ENCODE measurements around the gene TMEM59.
A peak's percentile ranks its signal among the peaks of the same experiment; 100 is the strongest.
"Not testable (repeated sequence)": the region's sequence is repeated elsewhere in the genome, so short reads cannot be mapped to it uniquely, and the experiment has no call there.

Gene TMEM59

DNA sequence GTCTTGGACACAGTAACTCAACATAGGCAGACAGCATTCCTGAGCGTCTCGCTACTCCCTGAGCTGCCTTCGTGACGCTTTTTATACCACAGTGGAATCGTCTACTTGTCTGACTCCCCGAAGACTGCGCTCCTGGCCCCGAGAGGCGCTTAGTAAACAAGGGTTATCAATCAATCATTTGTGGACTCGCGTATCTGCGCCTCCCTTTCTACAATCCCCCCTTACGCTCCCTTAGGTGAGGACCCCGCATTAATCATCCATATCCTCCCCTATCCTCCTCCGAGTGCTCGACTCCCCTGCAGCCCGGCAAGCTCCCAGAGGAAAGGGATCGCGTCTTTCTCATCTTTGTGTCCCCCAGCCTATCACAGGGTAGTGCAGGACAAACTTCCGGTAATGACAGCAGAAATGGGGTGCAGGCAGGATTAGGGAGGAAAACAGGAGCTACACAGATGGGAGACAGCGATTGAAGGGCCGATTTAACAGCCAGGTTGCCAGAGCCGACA, 522 bp downstream of the TMEM59 start:
- DNase-seq = peak; percentile 0

DNA sequence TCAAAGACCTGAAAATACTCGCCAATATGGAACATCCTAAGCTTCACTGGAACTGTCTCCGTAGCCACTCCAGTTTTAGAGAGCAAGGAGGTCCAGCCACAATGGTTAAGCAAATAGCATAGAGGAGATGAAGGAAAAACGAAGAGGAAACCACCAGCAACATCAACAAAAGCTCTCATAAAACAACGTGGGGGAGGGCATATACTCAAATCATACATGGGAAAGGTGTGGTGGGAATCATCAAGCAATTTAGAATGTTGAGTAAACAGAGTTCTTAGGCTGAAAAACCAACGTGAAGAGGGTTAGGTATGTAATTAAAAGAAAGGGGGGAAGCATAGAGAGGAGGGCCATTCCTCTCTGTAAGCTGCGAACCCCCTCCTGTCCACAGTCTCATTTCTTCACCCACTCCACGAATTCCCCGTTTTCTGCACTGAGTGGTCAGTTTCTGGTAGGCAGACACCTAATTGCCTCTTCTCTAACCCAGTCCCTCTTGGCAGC, 1.0 kb downstream of the TMEM59 start:
- DNase-seq = no peak

DNA sequence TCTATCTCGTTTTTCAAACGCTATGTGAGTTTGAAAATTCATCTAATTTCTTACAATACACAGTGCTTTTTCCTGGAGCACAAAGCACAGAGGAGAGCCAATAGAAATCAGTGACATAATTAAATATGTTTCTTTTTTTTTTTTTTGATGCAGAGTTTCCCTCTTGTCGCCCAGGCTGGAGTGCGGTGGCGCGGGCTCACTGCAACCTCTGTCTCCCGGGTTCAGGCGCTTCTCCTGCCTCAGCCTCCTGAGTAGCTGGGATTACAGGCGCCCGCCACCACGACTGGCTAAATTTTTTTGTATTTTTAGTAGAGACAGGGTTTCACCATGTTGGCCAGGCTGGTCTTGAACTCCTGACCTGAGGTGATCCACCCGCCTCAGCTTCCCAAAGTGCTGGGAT, 2.6 kb downstream of the TMEM59 start:
- DNase-seq = not testable (repeated sequence)

DNA sequence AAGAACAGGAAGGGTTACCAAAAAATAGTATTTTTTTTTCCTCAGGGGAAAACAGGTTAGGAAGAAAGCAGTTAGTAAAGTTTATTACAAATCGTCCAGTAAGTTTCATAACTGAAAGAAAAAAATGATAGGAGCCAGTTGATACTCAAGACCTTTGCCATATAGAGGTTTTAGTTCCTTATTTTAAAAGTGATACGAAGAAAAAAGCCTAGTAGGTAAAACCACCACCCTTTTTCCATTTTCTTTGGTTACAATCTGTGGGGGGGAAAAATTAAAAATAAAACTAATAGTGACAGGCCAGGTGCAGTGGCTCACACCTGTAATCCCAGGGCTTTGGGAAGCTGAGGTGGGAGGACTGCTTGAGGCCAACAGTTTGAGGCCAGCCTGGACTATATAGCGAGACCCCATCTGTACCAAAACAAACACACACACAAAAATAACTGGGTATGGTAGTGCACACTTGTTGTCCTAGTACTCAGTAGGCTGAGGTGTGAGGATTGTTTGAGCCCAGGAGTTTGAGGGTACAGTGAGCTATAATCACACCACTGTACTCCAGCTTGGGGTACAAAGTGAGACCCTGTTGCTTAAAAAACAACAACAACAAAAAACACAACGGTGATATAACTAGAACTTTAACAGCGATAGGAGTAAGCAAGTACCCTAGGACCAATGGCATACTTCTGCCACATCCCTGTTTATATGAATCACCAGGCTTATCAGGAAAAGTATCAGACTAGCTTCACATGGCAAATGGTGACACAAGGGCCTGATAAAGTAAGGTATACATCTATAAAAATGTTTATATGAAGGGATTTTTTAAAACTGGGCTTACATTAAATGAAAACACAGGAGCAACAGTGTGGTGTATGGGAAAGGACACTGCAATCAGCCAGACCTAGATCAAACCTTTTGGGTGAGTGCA, 5.4 kb downstream of the TMEM59 start:
- no peak for DNase-seq

DNA sequence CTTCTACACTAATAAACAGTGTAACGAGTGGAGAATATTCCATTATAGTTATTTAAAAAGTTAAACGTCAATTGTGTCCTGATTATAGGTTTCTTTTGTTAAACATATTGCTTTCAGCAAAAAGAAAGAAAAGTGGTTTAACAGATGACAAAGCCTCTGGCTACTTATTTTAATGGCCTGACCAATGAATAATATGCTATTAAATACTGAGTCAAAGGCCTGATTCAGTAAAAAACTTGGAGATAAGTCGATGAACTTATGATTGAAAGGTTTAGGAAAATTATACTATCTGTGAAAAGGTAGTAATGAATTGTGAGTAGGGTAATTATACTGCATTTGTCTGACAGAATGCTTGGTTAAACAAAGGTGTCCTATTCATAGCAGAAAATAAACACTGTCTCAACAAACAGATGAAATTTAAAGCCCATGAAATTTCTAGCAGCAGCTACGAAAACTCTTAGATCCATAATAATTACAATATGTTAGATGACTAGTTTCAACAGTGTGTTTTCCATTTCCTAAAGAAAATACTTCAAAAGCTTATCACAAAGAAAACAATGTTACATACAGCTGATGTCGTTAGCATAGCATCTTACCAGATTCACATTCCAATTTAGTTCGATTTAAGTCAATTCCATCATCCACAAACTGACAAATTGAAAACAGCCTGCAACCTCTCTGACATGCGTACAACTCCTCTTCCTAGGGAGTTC, 6.2 kb downstream of the TMEM59 start:
- no peak for DNase-seq

DNA sequence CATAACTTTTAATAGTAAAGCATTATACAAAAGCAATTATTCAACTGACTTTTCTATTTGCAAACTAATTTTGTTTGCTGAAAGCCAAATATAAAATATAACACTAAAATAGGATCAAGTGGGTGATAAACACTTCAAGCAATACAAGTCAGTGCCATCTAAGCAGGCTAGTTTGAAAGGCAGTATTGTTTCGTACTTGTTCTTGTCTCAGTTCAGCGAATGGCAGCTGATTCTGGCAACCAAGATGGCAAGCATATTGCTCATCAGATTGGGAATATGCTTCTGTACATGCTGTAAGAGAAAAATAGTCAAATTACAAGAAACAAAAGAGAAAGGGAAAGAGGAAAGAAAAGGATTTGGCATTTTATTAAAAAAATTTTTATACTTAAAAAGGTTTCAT, 7.5 kb downstream of the TMEM59 start:
- no peak for DNase-seq

DNA sequence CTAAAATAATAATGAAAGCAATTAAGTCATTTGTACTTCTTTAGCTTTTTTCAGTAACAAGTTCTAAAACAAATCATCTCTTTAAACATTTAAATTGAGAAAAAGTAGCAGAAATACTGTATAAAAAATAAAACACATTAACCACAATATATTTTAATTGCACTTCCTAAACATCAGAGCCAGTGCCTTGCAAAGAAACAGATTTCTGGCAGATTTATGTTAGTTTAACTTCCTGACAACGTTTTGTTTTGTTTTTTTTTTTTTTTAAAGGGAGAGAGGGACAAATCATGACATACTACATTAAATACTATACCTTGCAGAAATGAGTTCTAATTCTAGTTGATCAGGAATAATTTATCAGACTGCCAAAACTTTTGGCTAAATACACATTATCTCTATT, 11.2 kb downstream of the TMEM59 start:
- DNase-seq = no peak

DNA sequence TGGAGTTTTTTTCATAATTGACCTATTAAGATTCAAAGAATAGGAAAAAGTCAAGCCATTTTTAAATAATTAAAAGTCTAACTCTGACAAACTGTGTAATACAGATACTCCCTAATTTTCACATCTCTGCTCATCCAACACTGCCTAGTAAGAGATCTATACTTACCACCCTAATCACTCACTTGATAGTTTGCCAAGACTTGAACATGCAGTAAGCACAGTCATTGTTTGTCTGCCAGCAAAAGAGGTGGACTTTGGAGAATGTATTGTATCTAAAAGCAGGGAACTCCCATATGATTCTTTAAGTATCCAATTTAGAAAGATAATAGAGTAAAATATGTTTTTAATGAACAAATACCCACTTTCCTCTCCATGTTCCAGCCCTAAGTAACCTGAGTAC, 15.5 kb downstream of the TMEM59 start:
- no peak for DNase-seq

DNA sequence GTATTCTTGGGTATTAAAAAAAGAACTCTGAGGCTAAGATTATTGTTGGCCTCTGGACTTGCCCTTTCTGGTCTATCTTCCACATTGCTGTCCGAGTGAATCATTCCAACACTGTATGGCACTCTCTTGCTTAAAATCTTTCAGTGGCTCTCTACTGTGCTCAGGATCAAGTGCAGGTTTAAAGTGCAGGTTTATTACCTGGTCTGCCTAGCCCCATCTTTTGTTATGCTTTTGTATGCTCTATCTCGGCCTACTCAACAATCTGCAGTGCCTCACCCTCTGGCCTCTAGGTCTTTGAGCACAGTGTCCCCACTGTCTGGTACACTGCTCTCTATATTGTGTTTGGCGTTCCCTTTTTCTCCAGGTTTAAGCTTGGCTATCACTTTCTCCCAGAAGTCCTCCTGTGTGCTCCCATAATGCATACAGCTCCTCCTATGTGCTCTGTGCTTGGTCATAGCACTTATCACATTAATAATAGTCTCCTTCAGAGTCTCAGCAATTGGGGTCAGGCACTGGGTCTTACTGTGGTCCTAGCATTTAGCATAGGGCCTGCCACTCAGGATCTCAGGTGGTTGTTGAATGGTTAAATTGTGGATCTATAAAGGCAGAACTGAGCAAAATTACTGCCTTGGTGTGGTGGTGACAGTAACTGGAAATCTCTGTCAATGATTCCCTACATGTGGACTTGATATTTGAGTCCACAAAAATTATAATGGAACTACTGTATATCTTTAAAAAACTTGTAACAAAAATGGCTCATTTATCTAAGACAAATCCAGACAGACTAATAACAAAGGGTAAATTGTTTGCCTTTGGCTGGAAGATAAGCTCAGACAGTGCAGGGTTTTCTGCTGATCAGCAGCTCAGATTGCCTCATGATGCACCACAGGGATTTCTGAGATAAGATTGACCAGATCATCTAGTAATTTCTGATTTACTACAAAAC, 24.4 kb downstream of the TMEM59 start:
- DNase-seq = no peak

DNA sequence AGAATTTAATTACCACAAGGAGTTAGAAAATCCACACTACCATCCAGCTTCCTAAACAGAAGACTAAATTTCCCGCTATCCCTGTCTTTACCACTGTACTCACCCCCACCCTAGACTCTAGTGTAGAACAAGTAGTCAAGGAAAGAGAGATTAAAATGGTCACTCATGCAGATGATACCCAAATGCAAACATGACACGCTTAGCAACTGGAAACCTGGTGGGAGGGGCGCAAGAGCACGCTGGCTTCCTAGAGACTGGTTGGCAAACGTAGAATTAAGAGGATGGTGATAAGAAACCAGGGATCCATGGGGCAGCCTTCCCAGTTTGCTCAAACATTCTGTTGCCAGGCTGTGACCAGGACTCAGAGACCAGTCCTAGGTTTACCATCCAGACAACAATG, 25.2 kb downstream of the TMEM59 start:
- DNase-seq = no peak

DNA sequence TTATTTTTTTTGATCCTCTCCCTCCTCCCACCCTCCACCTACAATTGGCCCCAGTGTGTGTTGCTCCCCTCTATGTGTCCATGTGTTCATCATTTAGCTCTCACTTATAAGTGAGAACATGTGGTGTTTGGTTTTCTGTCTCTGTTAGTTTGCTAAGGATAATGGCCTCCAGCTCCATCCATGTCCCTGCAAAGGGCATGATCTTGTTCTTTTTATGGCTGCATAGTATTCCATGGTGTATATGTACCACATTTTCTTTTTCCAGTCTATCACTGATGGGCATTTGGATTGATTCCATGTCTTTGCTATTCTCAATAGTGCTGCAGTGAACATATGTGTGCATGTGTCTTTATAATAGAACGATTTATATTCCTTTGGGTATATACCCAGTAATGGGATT, 28.2 kb downstream of the TMEM59 start:
- DNase-seq = not testable (repeated sequence)

DNA sequence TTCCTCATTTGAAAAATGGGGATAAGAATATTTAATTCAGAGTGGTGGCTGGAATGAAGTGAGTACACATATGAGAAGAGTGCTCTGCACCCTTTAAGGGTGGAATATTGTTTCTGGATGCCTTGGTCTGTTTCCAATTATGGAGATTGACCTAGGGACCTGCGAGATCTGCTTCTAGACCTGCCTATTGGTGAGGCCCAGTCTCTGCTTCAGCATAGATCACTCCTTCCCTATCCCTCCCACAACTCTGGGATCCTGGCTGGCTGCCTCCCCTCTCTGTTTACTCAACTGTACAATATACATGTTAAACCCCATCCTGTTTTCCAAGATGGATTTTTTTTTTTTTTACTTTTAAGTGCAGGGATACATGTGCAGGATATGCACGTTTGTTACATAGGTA, 28.6 kb downstream of the TMEM59 start:
- DNase-seq = no peak

DNA sequence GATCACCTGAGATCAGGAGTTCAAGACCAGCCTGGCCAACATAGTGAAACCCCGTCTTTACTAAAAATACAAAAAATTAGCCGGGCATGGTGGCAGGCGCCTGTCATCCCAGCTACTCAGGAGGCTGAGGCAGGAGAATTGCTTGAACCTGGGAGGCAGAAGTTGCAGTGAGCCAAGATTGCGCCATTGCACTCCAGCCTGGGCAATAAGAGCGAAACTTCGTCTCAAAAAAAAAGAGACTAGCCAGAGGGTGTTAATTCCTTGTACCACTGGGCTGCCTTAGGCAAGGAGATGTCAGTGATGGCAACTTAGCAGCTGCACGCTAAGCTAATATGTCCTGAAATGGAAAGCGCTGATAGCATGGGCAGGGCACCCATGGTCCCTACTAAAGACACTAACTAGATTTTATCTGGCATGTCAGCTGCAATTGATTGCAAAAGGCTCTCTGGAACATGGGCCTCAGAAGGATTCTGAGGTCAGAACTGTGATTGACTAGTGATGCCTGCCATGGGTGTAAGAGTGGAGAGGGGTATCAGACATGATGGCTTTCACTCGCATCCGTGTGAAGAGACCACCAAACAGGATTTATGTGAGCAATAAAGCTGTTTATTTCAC, 33.3 kb downstream of the TMEM59 start:
- DNase-seq = not testable (repeated sequence)

DNA sequence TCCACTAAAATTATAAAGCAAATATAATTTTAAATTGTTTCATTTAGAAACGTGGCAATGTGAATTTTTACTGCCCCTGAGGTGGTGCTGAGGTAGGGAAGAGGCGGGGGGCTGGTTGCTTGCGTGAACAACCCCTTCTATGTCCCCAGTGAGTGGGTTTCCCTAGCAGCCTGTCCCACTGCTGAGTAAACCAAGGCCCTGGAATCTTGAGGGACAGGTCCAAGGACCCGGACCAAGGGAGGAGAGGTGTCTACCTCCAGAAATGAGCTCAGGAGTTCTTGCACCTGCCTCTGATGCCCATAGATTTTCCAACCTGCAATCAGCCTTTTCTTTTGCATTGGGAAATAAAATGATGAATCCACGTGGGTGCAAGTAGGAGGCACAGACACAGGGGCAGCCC, 34.4 kb downstream of the TMEM59 start:
- no peak for DNase-seq

DNA sequence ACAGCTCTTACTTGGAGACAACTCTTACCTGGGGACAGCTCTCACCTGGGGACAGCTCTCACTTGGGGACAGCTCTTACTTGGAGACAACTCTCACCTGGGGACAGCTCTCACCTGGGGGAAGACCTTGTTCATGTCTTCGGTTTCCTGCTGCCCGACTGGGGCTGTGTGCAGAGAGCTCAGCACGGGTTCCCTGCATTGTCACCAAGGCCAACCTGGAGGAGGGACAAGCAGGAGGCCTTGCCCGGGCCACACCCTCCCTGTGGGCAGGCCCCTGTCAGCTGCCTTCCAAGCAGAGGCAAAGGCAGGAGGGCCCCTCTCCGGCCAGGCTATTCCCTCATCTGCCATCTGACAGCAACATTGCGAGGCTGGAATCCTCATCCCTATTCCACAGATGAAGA, 35.0 kb downstream of the TMEM59 start, which contains the start of gene LDLRAD1:
TSS of gene LDLRAD1 (minus strand) at position 208 of the 400 bp plus-strand sequence. CDS start at position 134, 74 bp downstream.
- no peak for DNase-seq

DNA sequence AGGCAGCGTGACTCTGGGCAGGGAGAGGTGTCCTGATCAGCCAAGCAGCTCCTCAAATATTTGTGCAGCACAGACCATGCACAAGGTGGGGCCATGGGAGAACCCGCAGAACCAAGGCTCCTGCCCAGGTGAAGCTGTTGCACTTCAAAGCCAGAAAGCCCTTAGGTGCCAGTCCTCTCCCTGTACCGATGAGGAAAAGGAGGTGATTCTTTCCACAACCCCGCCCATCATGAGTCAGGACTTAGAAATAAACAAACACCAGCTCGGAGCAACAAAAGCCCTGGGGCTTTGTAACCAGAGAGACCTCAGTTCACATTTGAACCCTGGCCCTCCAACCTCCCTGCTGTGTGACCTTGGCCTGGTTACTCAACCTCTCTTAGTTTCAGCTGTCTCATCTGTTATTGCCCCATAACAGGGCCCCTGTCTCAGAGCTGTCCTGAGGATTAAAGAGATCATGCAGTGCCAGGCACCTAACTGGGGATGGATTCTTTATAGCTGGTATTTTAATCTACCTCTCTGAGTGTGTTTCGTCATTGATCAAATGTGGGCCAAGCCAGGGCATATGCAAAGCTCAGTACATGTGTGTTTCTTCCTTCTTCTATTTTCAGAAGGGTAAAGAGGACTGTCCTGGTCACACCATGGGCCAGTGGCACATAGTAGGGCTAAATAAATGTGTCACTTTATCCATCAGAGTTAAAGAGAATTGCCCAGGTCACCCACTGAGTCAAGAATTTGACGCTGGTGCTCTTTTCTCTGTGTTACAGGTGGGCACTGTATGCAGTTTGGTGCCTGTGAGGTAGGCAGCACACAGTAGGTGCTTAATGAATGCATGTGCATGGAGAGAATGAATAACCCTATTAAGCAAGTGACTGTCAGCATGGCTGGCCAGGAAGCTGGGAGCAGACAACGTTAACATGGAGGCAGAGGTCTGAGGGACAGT, 36.4 kb downstream of the TMEM59 start:
- DNase-seq = no peak

DNA sequence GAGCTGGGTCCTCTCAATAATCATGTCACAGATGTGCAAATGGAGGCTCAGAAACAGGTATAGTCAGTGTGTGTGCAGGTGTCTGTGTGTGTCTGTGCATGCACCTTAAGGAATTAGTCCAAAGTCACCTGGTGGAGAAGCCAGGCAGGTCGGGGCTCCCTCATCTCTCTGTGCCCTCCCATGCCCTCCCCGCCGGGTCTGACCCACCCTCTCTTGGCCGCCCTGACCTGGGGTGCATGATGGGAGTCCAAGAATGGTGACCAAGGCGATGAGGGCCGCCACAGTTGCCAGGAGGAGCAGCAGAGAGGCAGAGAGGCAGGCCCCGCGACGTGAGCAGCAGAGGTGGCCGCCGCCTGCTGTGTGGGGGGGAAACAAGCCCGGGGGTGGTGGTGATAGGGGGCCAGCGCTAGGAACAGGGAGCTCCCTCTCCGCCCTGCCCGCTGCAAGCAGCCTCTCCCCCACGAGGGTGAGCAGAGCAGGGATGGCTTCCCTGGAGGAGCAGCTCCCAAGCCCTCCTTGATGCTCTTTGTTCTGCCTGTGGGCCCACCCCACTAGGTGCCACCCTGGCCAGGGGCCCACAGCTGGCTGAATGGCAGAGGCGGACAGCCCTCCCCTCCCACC, 38.9 kb downstream of the TMEM59 start:
- DNase-seq = no peak

DNA sequence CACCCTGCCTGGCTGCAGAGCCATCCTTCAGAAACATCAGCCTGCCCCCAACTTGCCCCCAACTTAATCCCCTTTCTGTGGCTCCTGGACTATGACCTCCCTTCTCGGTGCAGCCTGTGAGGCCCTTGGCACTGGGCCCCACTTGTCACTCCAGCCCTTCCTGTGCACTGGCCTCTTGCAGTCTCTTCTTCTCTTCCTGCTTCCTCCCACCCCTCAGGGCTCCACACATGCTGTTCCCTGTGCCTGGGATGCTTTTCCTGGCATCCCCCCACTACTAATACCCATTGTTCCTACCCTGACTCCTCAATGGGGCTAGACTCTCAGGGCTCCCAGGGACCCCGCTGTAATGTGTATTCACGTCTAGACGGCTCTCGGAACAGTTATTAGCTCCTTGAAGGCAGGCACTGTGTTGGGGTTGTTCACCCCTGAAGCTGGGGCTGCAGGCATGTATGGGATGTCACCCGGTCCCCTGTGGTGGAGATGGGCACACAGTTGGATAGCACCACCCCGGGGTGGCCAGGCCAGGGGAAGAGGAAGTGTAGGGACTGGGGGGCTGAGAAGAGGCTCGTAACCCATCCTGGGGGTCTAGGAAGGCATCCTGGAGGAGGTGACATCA, 39.5 kb downstream of the TMEM59 start:
- DNase-seq = no peak

DNA sequence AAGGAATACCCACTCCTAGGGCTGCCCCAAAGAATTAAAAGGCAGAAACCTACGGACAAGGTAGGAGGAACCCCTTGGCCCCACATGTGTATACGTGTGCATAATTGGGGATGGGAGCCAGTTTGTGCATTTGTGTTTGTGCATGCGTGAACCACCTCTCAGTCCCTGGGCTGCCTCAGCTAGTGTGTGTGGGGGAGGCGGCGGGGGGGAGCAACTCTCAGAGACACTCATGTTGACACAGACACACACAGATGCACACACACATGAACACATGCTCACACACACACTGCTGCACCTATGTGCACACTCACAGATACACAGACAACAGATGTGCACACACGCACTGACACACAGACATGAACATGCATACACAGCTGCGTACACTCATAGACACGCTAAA, 40.1 kb downstream of the TMEM59 start:
- DNase-seq = no peak

DNA sequence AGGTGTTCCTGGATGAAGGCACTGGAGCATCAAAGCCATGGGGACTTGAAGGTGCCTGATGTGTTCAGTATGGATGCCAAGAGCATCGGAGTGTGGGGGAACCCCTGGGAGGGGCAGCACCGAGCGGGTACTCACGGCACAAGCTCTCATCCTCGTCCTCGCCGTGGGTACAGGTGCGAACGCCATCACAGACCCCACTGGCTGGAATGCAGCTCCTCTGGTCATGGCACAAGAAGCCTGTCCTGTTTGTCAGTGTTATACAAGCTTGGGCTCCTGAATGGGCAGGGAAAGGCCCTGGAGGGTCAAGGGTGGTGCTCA, 41.0 kb downstream of the TMEM59 start:
- no peak for DNase-seq
